GM18858 (cell line): Measurements from ENCODE around the gene RNF144B.
A peak's percentile ranks its signal among the peaks of the same experiment; 100 is the strongest.
"Not testable (repeated sequence)": the region's sequence is repeated elsewhere in the genome, so short reads cannot be mapped to it uniquely, and the experiment has no call there.

Experiments used
- ATAC-seq: cut with Tn5 transposase; IDR thresholded peaks from one replicate; pipeline ENCODE4 v1.9.1; 2021; ENCODE audit not compliant: unreplicated experiment

The RNF144B gene

DNA sequence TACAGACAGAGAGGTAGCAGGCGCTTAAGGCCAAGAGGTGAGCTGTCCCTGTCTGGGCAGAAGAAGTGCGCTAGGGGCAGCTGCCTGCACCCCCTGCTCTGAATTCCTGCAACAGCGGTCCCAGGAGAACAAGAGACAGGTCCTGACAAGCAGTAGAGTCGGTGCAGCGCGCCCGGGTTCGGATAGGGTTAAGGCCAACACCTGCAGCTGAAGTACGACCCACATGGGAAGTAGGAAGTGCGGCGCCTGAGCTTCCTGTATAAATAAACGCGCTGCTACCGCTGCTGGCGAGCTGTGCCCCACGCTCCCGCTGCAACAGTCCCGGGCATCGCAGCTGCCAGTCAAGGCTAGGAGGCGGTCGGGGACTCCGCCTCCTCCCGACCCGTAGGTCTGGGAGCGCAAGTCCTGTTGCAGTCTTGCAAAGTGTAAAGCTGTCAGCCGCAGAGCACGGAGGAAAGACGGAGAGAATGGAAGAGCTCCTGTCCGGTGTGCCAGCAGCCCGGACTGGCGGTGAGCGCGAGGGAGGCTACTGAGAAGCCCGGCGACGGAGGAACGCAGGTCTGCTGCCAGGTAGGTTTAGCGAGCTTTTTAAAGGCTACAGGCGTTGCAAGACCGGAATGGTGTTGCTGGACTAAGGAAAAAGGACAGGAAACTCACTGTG lies at the start of gene RNF144B:
RNF144B (plus strand) TSS at position 290 of the 661 bp plus-strand sequence. CDS start 12,185 bp downstream, outside the sequence.
- ATAC-seq, result peak; percentile 67

- no peak for ATAC-seq
Observed at GRCh38 chr6:18339599-18339998, 47.6 kb upstream of the RNF144B start.

- no peak for ATAC-seq
Observed at GRCh38 chr6:18340781-18341551, 46.2 kb upstream of the RNF144B start.

DNA sequence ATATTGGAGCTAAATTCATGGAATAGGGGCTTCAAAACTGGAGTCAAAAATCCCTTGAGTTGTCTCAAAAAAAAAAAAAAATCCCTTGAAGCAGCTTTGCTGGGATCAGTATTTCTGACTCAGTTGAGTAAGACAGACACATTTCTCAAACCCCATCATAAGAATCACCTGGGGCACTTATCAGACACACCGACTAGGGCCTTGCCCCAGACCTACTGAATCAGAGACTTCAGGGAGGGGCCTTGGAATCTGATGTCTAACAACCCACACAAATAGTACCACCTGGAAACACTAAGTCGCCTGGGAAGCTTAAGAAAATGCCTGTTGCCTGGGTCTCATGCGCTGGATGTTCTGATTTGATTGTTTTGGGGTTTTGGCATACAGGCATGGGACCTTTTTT lies 44.9 kb upstream of the RNF144B start:
- ATAC-seq, result no peak

GRCh38 chr6:18343741-18344140 lies 43.4 kb upstream of the RNF144B start:
- ATAC-seq, result no peak

DNA sequence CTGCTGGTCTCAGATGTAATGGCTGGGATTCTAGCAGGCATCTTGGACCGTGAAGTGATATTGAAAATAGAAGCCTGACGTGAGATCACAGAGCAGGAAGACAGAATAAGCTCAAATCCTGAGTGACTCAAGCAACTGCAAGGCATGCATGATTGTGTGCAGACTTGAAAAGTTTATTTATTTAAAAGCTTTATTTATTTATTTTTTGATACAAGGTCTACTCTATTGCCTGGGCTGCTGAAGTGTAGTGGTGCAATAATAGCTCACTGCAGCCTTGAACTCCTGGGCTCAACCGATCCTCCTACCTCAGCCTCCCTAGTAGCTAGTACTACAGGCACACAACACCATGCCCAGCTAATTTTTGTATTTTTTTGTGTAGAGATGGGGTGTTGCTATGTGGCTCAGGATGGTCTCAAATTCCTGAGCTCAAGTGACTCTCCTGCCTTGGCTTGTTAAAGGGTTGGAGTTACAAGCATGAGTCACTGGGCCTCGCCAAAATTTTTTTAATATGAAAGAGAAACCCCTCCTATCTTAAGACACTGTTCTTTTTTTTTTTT lies 40.1 kb upstream of the RNF144B start:
- no peak for ATAC-seq

- no peak for ATAC-seq
Observed at GRCh38 chr6:18347866-18348265, 39.3 kb upstream of the RNF144B start.

DNA sequence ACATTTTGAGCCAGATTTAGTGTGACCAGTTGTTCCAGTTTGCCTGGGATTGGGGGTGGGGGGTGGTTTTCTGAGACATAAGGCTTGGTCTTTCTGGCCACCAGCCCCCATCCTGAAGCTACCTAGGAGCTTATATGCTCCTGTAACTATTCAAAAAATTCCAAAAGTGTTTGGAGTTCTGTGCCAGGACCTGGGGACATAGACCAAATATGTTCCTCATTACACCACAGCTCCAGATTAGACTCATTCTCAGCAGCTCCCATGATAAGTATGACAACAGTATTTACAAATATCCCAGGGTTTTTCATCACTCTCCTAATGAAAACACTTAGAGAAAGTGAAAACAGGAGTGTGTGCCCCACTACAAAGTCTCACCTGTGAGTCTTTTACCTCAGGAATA lies 37.8 kb upstream of the RNF144B start:
- no peak for ATAC-seq

DNA sequence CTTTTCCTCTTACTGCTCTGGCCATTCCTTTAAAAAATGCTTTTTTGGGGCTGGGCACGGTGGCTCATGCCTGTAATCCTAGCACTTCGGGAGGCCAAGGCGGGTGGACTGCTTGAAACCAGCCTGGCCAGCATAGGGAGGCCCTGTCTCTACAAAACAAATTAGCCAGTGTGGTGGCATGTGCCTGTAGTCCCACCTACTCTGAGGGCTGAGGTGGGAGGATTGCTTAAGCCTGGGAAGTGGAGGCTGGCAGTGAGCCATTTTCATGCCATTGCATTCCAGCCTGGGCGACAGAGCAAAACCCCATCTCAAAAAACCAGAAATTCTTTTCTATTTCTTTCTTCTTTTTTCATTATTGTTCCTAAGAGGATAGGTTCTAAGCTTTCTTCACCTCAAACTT lies 36.9 kb upstream of the RNF144B start:
- ATAC-seq, result no peak

GRCh38 chr6:18350712-18351111 lies 36.4 kb upstream of the RNF144B start:
- ATAC-seq, result no peak

DNA sequence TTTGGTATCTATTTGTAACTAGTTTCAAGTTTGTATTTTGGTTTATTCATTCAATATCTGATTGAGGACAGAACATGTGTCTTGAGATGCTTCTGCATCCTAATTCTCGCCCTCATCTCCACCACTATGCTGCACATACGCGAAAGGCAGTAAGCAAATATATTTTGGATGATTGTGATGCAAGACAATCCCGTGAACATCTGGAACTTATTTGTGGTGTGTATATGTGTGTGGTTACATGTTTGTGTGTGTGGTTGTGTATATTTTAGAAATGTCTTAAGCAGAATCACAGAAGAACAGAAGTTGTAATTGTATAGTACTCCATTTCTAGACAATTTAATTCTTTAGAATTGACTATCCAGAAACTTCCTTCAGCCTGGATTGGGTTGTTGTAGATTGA lies 35.1 kb upstream of the RNF144B start:
- no peak for ATAC-seq

GRCh38 chr6:18352842-18353241 lies 34.3 kb upstream of the RNF144B start:
- ATAC-seq, result no peak

DNA sequence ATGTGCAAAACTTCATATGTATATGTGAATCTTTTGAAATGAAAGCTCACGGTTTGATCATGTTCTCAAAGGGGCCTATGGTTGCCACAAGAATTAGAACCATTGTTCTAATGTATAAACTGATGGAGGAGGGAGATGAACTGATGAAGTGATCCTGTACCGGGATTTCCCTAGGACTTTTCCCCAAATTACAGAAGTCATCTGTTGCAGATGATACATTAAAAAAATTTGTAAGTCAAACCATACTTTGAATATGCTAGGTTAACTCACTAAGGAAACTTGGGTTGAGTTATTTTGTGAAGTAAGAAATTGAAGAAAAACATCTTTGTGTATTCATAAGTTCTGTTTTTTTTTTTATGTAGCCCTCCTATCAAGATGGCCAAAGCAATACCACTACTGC lies 33.9 kb upstream of the RNF144B start:
- no peak for ATAC-seq

DNA sequence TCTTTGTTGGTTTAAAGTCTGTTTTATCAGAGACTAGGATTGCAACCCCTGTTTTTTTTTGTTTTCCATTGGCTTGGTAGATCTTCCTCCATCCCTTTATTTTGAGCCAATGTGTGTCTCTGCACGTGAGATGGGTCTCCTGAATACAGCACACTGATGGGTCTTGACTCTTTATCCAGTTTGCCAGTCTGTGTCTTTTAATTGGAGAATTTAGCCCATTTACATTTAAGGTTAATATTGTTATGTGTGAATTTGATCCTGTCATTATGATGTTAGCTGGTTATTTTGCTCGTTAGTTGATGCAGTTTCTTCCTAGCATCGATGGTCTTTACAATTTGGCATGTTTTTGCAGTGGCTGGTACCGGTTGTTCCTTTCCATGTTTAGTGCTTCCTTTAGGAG lies 29.6 kb upstream of the RNF144B start:
- ATAC-seq, result not testable (repeated sequence)

DNA sequence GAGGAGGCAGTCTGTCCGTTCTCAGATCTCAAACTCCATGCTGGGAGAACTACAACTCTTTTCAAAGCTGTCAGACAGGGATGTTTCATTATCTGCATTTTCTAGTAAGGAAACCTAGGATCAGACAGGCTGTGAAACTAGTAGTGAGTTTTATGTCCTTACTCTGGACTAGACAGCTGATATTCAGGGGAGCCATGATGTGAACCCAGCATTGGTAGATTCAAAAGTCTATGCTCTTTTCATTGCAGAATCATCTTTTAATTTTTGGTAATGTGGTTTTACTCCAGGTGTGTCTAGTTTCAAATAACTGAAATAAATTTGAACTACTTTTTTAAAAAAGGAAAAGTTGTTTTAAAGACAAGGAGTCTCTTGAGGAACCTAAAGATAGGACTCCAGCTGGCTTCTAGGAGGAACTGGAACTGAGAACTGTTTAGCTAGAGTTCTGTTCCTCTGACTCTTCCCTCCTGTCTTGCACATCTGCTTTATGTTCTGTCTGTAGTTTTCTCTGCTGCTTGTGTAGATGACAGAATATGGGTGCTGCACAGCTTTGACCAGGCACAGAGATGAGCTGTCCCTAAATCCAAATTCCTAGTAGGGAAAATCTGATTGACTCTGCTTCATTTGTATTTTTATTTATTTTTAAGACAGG lies 27.8 kb upstream of the RNF144B start:
- ATAC-seq, result peak; percentile 96

DNA sequence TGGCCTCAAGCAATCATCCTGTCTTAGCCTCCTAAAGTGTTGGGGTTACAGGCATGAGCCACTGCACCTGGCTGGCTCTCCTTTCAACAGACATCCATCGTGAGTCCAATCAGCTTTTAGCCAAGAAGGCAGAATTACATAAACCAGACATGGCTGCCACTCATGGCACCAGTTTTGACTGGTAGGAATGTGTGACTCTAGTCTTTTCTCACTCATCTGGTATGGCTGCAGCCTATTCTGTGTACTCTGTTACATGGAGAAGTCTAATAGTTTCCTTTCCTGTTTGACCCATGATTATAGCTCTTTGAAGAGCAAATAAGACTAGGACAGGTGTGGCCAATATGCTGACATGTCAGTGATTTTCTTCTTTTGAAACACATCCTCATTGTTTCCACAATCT lies 27.0 kb upstream of the RNF144B start:
- no peak for ATAC-seq

DNA sequence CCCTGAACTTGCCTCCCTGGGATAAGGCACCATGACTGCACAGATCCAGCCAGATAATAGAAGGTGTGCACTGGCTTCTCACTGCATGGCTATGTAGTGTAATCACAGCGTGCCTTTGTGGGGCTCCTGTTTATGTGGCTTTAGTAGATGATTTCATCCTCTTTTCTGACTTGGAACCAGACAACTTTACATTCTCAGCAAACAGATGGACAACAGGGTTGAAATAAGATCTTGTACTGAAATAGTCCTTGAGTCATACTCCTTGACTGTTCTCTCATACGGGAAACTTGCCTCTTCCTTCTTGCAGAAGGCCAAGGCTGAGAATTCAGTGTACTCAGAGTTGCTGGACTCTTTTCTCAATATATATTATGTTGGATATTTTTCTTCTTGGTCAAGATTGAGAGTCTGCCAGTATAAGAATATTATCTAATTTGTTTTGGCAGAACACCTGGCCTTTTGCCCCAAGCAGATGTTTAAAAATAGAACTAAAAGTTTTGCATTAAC lies 25.0 kb upstream of the RNF144B start:
- ATAC-seq, result no peak

GRCh38 chr6:18363746-18364145 lies 23.4 kb upstream of the RNF144B start:
- ATAC-seq, result no peak

DNA sequence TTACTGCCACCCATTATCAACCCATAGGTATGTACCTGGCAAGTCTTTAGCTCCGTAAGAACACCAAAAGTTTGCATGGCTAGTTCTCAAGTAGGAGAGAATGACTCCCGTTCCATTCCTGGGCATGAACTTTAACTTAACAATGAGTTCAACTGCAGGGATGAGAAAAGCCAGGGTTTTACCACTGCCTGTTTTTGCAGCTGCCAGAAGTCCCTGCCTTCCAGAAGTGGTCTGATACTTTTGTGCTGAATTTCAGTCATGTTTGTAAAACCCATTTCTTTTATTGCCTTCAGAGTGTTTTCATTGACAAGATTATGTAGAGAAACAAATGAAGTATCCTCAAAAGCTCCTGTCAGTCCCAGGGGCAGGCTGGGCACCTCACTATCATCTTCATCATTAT lies 22.6 kb upstream of the RNF144B start:
- ATAC-seq, result not testable (repeated sequence)

DNA sequence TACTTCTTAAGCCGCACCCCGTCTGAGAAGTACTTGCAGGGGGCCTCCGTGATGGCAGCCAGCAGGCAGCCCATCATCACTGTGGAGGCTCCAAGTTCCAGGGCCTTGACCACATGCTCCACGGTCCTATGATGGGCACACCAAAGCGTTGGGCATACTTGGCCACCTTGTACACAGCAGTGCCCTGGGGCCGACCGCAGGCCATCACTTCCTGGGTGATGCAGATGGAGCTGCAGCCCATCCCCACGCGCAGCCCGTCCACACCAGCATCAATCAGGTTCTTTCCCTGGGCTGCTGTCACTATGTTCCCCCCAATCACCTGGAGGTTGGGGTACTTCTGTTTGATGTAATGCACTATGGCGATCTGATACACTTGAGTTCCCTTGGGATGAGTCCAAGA lies 19.8 kb upstream of the RNF144B start:
- no peak for ATAC-seq

DNA sequence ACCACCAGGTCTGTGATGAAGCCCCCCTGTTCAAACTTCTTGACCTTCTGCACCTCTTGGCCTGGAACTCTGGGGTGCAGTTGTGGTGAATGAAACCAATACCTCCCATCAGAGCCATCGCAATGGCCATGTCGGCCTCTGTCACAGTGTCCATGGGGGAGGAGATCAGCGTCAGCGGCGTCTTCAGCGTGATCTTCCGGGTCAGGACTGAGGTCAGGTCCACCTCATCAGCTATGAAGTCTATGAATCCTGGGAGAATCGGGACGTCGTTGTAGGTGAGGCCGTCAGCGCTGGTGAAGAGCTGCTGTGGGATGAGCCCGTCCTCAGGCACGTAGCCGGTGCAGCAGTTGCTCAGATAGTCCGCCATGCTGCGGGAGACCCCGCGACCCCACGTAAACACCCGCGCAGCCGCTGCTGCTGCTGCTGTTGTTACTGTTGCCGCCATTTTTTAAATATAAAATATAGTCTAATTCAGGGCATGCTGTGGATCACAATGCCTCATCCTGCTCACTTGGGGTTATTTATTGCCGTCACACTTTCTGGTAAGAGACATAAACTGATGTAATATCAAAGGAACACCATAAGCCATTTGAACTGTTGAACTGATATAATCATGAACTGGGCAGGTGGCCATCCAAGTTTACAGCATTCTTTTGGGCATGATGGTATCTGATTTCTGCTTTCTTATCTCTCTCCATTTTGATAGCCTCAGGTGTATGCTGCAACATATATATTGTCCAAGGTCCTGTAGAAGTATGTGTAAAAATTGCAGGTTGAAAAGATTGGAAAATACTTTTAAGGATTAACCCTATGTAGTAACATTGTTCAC lies 18.7 kb upstream of the RNF144B start:
- ATAC-seq, result no peak
